Measurements from ENCODE around the gene DNAJC8. TPM values are rescaled to one million over a fixed set of nuclear protein-coding genes. Genes with fewer than 3 reads are reported as not detected.

Gene DNAJC8
- total RNA-seq, 1 experiment from 2014 or later: 117 TPM

DNA sequence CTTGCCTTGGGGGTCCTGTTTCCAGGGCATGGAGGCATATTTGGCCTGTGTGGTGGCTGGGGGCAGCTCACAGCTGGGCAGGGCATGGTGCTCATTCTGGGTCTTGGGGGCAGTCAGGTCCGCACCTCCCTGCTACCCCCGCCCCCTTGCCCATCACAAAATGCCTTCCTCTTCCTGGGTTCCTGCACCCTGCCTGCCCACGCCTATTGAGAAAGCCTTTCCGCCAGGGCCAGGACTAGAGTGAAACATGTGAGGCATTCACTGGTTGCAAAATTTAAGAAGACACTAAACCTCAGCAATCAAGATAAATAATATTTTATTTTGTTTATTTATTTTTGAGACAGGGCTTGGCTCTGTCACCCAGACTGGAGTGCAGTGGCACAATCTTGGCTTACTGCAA, 76.0 kb downstream of the DNAJC8 start:
- no peak overlapping the region for H3K4me3 ChIP-seq (ENCODE audit: insufficient read depth, low read depth, low read length)
- H3K36me3 ChIP-seq (replicated peaks; ENCODE audit: control insufficient read depth, insufficient read depth, low read length): no peaks in the 10 kb centered on the region
- peak; percentile 16 for DNase-seq
- no peaks in the 10 kb centered on the region for H3K27me3 ChIP-seq (ENCODE audit: control insufficient read depth, insufficient read depth, low read length)

DNA sequence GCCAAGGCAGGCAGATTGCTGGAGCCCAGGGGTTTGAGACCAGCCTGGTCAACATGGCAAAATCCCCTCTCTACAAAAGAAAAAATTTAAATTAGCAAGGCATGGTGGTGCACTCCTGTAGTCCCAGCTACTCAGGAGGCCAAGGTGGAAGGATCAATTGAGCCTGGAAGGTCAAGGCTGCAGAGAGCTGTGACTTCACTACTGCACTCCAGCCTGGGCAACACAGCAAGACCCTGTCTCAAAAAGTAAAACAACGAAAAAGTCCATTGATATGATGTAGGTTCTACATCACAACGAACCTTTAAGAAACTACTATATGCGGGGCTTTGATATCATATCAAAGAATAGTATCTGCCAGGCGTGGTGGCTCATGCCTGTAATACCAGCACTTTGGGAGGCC, 77.2 kb downstream of the DNAJC8 start:
- no peak for DNase-seq
- H3K27me3 ChIP-seq (ENCODE audit: control insufficient read depth, insufficient read depth, low read length): no peaks in the 10 kb centered on the region

DNA sequence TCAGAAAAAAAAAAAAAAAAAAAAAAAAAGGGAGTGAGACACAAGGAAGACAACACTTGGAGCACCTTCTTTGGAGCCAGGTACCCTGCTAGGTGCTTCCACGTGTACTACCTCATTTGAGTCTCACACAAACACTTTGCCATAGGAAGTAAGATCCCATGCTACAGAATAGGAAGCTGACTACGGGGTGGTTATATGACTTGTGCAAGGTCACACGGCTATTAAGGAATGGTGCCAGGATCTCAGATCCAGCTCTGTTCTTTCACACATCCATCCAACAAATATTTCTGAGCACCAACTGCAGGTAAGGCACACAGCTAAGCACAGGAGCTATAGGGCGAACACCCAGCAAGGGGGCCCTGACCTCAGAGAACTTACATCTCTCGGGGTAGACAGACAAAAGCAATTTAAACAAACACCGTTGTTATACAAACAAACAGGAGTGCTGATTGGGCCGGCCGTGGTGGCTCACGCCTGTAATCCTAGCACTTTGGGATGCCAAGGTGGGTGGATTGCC, 78.7 kb downstream of the DNAJC8 start:
- no peak for DNase-seq
- Histone ChIP-seq H3K36me3 (replicated peaks; ENCODE audit: control insufficient read depth, insufficient read depth, low read length) (no peaks in the 10 kb centered on the region), H3K4me3 (ENCODE audit: insufficient read depth, low read depth, low read length) (no peak overlapping the region), H3K27me3 (ENCODE audit: control insufficient read depth, insufficient read depth, low read length) (no peaks in the 10 kb centered on the region)

More for the DNA sequence above, 77.2 kb downstream of the DNAJC8 start:
- no peak overlapping the region for H3K4me3 ChIP-seq (ENCODE audit: insufficient read depth, low read depth, low read length)
- H3K36me3 ChIP-seq (replicated peaks; ENCODE audit: control insufficient read depth, insufficient read depth, low read length): no peaks in the 10 kb centered on the region

Other genes starting within 250 kb of the DNAJC8 start
- 26.6 and 38.3 TPM in 2 replicates for gene EYA3, start 144.4 kb downstream of the DNAJC8 start, total RNA-seq (2014; rRNA removed; shearing (Covaris generic))
- 0.55 and 0.81 TPM in 2 replicates for gene PTAFR, start 56.3 kb downstream of the DNAJC8 start, total RNA-seq (2014; rRNA removed; shearing (Covaris generic))
- gene ATP5IF1, start 3.1 kb upstream of the DNAJC8 start, total RNA-seq (2014; rRNA removed; shearing (Covaris generic)): 211 and 240 TPM in 2 replicates
- gene SESN2, start 26.5 kb upstream of the DNAJC8 start, total RNA-seq (2014; rRNA removed; shearing (Covaris generic)): 34.9 and 36.0 TPM in 2 replicates
- 25.0 and 32.4 TPM in 2 replicates for gene MED18, start 96.0 kb upstream of the DNAJC8 start, total RNA-seq (2014; rRNA removed; shearing (Covaris generic))
- 16.9 and 23.0 TPM in 2 replicates for gene PHACTR4, start 136.7 kb upstream of the DNAJC8 start, total RNA-seq (2014; rRNA removed; shearing (Covaris generic))

All from H7 (cell line).